A204.1 (cell line): Measurements from ENCODE around the gene SLC39A10.

Experiments
- FAIRE-seq: peaks from 2 replicates; lab custom pipeline; 2012; peaks lifted over from hg19 to GRCh38; lab: Jason Lieb, UNC

SLC39A10 gene

GRCh38 chr2:195730912-195731311 lies 73.9 kb downstream of the SLC39A10 start:
- no peak for FAIRE-seq

- no peak for FAIRE-seq
Measured at GRCh38 chr2:195732574-195732973, 75.5 kb downstream of the SLC39A10 start.

- no peak for FAIRE-seq
Measured at GRCh38 chr2:195733831-195734230, 76.8 kb downstream of the SLC39A10 start.

- no peak for FAIRE-seq
Measured at GRCh38 chr2:195734395-195734794, 77.4 kb downstream of the SLC39A10 start.

- no peak for FAIRE-seq
Measured at GRCh38 chr2:195734931-195735330, 77.9 kb downstream of the SLC39A10 start.

GRCh38 chr2:195735347-195735746 lies 78.3 kb downstream of the SLC39A10 start:
- FAIRE-seq: no peak

GRCh38 chr2:195737511-195738325 lies 80.7 kb downstream of the SLC39A10 start:
- no peak for FAIRE-seq

- no peak for FAIRE-seq
Measured at GRCh38 chr2:195741191-195741590, 84.2 kb downstream of the SLC39A10 start.

- FAIRE-seq: no peak
Measured at GRCh38 chr2:195756218-195756942, 99.4 kb downstream of the SLC39A10 start.

GRCh38 chr2:195758846-195759245 lies 101.8 kb downstream of the SLC39A10 start:
- no peak for FAIRE-seq

- FAIRE-seq: no peak
Measured at GRCh38 chr2:195759877-195760276, 102.9 kb downstream of the SLC39A10 start.

GRCh38 chr2:195763866-195764265 lies 106.8 kb downstream of the SLC39A10 start:
- no peak for FAIRE-seq

GRCh38 chr2:195766691-195767090 lies 109.7 kb downstream of the SLC39A10 start:
- no peak for FAIRE-seq

- FAIRE-seq: no peak
Measured at GRCh38 chr2:195768431-195768830, 111.4 kb downstream of the SLC39A10 start.

- FAIRE-seq: no peak
Measured at GRCh38 chr2:195769975-195770374, 112.9 kb downstream of the SLC39A10 start.

- no peak for FAIRE-seq
Measured at GRCh38 chr2:195779491-195779890, 122.5 kb downstream of the SLC39A10 start.

GRCh38 chr2:195782156-195782555 lies 125.1 kb downstream of the SLC39A10 start:
- no peak for FAIRE-seq
